GM06990 (cell line): ENCODE results near the gene TAB3.

Experiments
- DNase-seq: peaks from one replicate; pipeline ENCODE4 v3.0.0-alpha.2; 2011; ENCODE audit not compliant: insufficient read length; ENCODE audit errors: extremely low read depth
- H3K27me3 ChIP-seq: replicated peaks from 2 replicates; pipeline ENCODE4 v1.6.0; 2011; ENCODE audit warnings: low read length; ENCODE audit not compliant: control insufficient read depth, insufficient read depth
- H3K36me3 ChIP-seq: 2 replicates; pipeline ENCODE4 v1.5.1; 2011; ENCODE audit warnings: low read length; ENCODE audit not compliant: control insufficient read depth, insufficient read depth
- H3K4me3 ChIP-seq: replicated peaks from 2 replicates; pipeline ENCODE4 v1.5.1; 2011; ENCODE audit warnings: low read depth, mild to moderate bottlenecking, control low read depth, low read length
- TF ChIP-seq, protein P1 (sequence below): IDR thresholded peaks from 2 replicates; pipeline ENCODE4 v1.5.1; 2011; ENCODE audit warnings: low read length, control low read depth, mild to moderate bottlenecking, inconsistent platforms; ENCODE audit not compliant: insufficient read depth, poor library complexity, severe bottlenecking

TAB3 gene, protein sequence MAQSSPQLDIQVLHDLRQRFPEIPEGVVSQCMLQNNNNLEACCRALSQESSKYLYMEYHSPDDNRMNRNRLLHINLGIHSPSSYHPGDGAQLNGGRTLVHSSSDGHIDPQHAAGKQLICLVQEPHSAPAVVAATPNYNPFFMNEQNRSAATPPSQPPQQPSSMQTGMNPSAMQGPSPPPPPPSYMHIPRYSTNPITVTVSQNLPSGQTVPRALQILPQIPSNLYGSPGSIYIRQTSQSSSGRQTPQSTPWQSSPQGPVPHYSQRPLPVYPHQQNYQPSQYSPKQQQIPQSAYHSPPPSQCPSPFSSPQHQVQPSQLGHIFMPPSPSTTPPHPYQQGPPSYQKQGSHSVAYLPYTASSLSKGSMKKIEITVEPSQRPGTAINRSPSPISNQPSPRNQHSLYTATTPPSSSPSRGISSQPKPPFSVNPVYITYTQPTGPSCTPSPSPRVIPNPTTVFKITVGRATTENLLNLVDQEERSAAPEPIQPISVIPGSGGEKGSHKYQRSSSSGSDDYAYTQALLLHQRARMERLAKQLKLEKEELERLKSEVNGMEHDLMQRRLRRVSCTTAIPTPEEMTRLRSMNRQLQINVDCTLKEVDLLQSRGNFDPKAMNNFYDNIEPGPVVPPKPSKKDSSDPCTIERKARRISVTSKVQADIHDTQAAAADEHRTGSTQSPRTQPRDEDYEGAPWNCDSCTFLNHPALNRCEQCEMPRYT

DNA sequence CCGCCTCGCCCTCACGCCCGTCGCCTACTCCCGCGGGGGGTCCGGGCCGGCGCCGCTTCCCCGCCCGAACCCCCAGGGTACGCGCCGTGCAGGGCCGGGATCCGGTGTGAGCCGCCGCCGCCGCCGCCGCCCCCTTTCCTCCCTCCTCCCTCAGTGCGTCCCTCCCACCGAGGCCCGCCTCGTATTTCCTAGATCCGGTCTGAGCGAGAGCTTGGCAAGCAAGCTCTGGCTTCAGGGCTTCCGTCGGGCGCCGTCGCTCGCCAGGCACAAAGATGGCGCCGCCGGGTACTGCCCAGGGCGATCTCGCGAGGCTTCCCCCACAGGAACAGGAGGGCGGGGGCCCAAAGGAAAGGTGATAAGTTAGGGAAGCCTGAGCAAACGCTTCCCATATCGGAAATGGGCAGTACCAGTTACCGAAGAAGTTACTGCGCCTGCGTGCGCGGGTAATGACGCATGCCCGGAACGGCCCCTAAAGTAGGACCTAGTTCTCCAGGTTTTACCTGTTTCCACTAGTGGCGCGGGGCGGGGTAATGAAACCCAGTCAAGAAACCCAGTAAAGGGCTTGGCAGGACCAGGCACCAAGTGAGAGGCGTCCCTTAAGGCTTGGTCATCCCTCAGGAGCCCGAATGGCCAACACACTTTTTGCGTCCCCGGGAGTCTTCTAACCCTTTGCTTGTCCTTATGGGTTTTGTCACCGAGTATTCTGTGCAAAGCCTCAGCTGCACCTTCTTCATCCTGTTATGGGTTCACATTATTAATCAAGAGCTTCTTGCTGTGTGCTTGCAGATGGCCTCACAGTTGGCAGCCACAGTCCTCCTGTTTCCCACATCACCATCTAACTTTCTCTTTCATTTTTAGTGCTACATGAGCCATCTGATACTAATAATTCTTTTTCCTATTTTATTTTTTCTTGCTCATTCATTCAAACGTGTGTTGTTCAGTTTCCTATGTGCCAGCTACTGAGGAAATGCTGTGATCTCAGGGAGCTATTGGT lies at the start of gene TAB3:
Gene TAB3, minus strand, starts transcription at position 108 of the 994 bp plus-strand sequence. CDS start 29,666 bp downstream, outside the sequence.
- H3K27me3 ChIP-seq, result no peaks in the 10 kb centered on the region
- peak within 1 kb of the TSS; percentile 69 for H3K4me3 ChIP-seq
- DNase-seq, result peak; percentile 96
- H3K36me3 ChIP-seq, result no peaks in the 10 kb centered on the region
- TF ChIP-seq, protein P1, sequence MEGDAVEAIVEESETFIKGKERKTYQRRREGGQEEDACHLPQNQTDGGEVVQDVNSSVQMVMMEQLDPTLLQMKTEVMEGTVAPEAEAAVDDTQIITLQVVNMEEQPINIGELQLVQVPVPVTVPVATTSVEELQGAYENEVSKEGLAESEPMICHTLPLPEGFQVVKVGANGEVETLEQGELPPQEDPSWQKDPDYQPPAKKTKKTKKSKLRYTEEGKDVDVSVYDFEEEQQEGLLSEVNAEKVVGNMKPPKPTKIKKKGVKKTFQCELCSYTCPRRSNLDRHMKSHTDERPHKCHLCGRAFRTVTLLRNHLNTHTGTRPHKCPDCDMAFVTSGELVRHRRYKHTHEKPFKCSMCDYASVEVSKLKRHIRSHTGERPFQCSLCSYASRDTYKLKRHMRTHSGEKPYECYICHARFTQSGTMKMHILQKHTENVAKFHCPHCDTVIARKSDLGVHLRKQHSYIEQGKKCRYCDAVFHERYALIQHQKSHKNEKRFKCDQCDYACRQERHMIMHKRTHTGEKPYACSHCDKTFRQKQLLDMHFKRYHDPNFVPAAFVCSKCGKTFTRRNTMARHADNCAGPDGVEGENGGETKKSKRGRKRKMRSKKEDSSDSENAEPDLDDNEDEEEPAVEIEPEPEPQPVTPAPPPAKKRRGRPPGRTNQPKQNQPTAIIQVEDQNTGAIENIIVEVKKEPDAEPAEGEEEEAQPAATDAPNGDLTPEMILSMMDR, result no peak

DNA sequence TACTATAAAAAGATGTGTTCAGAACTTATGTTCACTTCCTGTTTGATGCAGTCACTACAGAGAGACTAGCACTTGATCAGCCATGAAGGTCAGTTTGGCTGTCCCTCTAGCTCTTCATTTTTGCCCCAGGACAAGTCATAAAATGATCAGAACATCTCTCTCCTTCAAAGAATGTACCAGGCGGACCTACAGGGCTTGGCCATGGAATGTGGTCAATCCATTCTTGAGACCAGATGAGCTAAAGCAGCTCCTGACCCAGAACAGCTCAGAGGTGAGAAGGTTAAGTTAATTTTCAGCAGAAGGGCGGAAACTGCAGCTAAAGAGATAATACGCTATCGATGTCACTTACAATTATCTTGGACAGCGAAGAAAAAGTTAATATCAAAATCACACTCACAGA lies 49.2 kb upstream of the TAB3 start:
- DNase-seq, result no peak
- H3K27me3 ChIP-seq, result no peaks in the 10 kb centered on the region
- H3K4me3 ChIP-seq, result no peak overlapping the region
- TF ChIP-seq, protein P1, result no peak
- no peaks in the 10 kb centered on the region for H3K36me3 ChIP-seq

DNA sequence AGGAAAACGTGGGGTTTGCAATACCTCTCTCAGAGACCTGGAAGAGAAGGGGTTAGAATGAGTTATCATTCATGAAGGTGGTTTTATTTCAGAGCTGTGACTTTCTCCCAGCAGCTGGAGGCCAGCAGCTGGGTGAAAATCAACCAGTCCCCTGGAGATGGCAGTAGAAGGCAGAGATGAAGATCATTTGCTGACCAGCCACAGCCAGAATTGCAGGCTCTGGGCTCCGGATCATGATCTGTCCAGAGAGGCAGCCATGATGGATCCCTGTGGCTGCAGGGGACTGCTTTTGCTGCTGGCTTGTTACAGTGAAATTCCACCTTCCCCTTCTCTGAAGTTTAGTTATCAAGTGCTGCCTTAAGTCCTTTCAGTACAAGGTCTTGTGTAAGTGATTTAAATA lies 46.9 kb upstream of the TAB3 start:
- H3K4me3 ChIP-seq, result no peak overlapping the region
- H3K36me3 ChIP-seq, result no peaks in the 10 kb centered on the region
- TF ChIP-seq, protein P1, result no peak
- no peak for DNase-seq
- no peaks in the 10 kb centered on the region for H3K27me3 ChIP-seq

DNA sequence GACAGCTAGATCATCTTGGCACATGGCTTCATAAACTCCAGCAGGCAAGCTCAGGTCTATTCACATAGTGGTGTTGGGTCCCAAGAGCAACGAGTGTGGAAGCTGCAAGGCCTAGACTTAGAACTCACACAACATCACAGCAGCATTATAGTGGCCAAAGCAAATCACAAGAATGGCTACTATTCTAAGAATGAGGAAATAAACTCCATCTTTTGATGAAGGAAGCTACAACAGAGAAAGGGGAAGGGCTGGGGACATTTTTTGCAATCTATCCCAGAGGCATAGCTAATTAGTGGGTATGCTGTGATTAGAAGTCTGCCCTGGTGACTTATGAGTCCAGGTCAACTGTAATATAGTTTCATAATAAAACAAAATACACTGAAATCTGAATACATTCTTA lies 42.9 kb upstream of the TAB3 start:
- Histone ChIP-seq H3K36me3 (no peaks in the 10 kb centered on the region), H3K4me3 (no peak overlapping the region), H3K27me3 (no peaks in the 10 kb centered on the region)
- DNase-seq, result no peak
- TF ChIP-seq, protein P1, result no peak

DNA sequence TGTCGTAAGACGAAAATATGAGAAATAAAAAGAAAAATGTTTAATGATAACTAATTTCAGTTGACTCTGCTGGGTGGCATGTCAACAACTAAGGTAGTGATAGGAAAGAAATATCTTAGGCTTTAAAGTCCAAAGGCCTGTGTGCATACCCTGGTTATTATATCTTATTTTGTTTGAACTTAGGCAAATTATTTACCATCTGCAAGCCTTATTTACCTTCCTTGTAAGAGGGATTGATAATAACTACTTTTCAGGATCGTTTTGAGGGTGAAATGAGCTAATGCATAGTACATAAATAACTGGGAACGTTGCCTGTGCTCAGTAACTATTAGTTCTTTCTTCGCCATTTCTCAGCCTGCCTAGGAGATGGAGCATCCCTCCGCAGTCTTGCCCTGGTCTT lies 41.6 kb upstream of the TAB3 start:
- no peak for DNase-seq
- Histone ChIP-seq H3K36me3 (no peaks in the 10 kb centered on the region), H3K27me3 (no peaks in the 10 kb centered on the region), H3K4me3 (no peak overlapping the region)
- TF ChIP-seq, protein P1, result no peak
